GM18505 (cell line): ENCODE measurements around the gene PCIF1.

Experiments
- ATAC-seq: cut with Tn5 transposase; IDR thresholded peaks from one replicate; pipeline ENCODE4 v1.9.1; 2021; ENCODE audit not compliant: unreplicated experiment
- POLR2A ChIP-seq: IDR thresholded peaks from 4 replicates; pipeline ENCODE4 v1.6.1; 2011; ENCODE audit warnings: borderline replicate concordance; ENCODE audit not compliant: insufficient read depth, insufficient read length; ENCODE audit errors: extremely low read depth

PCIF1 gene

DNA sequence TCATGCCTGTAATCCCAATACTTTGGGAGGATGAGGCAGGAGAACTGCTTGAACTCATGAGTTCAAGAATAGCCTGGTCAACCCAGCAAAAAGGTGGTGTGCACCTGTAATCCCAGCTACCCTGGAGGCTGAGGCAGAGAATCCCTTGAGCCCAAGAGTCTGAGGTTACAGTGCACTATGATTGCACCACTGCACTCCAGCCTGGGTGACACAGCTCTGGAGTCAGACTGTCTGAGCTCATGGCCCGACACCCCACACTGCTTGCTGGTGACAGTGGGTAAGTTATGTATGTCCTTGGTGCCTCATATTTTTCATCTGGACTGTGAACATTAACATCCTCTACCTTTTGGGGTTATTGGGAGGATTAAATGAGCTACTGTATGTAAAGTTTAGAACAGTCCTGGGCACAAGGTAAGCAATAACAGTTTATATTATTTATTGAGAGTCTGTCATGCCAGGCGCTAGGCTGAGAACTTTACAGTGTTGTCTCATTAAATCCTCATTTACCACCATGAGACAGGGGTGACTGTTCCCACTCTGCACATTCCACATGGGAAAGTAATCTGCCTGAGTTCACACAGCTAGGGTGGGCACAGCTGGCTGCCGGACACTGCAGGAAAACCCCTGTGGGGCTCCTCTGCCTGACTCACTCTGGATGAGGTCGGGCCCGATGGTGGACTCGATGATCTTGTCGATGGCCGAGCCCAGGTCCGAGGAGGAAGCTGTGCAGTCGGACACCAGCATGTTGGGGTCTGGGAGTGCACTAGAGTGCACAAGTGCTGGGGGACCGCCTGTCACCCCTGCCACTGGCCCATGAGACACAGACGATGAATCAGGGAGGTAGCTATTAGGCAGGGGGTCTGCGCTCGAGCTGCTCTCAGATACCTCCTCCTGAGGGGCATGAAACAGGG, 34.6 kb downstream of the PCIF1 start:
- no peak for ATAC-seq
- no peak for TF ChIP-seq POLR2A

DNA sequence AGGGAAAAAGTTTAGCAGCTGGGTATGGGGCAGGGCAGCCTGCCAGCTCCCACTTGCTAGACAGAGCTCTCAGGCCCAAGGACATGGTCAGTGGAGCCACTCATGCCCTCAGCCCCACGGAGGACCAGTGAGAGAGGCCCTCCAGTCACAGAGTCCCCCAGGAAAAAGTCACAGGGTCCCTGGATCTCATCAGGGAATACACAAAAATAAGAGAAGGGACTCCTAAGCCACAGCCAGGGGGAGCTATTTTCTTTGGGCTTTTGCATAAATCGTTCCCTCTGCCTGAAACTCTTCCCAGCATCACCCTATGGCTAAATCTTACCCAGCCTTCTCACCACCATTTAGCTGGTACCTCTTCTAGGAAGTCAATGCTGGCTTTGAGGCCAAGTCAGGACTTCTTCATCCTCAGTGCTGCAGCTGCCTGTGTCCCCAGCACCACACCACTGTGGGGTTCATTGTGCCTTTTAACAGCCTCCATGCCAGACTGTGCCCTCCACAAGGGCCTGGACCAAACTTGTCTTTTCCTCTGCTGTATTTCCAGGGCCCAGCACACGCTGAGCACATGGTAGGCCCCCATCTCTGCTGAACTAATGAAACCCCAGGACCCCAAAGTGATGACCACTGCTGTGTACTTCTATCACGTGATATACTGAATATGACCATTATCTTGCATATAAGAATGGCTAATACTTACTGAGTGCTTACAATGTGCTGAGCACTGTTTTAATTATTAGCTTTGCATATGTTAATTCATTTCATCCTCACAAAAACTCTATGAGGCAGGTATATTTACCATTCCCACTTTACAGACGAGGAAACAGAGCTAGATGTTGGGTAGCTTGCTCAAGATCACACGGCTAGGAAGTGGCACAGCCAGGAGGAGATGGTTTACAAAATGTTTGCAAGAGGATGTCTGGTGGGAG, 35.5 kb downstream of the PCIF1 start:
- ATAC-seq, result no peak
- no peak for TF ChIP-seq POLR2A

DNA sequence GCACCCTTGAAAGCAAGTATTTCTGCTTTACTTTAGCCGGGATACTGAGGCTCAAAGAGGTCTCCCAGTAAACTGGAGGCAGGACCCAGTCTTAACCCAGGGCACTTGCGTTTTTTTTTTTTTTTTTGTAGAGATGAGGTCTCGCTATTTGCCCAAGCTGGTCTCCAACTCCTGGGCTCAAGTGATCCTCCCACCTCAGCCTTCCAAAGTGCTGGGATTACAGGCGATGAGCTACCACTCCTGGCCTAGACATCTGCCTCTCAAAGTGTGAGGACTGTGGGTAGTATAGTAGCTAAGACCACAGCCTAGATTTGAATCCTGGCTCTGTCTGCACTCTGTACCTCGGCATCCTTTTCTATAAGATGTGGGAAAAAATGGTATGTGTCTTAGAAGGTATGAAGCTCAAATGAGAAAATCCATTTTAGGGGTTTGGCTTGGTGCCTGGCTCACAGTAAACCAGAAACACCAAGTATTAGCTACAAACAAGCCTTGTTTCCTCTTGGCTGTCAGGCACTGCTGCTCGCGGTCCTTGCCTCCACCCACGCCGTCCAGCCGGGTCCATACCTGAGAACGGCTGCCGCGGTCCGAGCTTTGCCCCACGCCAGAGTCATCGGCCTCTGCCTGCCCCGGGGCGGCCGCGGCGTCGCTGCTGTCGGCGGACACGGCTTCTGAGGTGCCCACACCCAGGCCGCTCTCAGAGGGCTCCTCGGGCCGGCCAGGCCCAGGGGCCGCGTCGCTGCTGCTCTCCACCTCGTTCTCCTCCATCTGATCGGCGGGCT, 36.4 kb downstream of the PCIF1 start:
- TF ChIP-seq POLR2A, result no peak
- peak; percentile 5 for ATAC-seq

DNA sequence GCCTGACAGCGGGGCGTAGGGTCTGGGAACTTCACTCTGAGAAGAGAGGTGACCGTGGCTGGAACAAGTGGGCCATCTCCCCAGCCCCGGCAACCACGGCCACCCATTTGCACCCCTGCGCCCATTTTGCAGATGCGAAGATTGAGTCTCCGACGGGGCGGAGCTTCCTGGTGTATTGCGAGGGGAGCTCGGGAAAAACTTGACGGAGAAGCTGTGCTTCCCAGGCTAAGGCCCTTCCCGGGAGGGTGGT, 36.9 kb downstream of the PCIF1 start:
- TF ChIP-seq POLR2A, result peak; percentile 68

DNA sequence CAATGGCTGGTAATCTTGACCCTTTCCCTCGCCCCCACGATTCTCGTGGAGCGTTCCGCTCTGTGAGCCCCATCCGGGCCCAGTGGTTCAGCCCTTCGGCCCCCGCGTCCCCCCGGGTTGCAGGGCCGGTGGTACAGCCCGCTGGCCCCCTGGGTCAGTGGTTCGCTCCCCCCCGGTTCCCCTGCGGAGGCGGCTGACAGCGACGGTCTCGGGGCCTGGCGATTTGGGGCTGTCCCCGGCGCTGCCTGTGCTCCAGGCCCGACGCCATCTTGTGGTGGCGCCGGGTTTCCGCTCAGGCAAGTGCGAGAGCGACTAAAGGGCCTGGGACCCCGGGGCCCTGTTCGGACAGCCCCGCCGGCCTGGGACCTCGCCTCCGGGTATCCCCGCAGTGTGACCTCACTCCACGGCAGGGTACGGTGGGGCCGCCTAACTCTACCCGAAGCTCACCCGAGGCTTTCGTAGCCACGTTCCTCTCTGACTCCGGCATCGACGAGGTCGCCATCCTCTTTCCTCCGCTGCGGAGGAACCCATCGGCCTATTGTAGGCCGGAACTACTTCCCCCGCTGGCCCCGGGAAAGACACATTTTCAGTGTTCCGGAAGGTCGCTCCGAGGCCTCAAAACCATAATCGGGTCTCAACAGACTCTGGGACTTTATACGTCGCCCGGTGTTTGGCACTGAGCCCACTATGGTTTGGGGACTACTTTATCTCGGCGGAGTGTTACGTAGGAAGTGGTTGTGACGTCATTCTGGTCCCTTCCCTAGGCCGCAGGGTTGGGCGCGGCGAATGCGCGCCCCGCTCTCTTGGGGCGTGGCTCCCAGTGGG, 37.4 kb downstream of the PCIF1 start, which contains the start of gene ZNF335:
Gene ZNF335 (minus strand): TSS at position 529 of the 825 bp plus-strand sequence. CDS start 793 bp downstream, outside the sequence.
- TF ChIP-seq POLR2A, result peak; percentile 67

More for the DNA sequence above, 36.9 kb downstream of the PCIF1 start:
- ATAC-seq, result peak; percentile 22

DNA sequence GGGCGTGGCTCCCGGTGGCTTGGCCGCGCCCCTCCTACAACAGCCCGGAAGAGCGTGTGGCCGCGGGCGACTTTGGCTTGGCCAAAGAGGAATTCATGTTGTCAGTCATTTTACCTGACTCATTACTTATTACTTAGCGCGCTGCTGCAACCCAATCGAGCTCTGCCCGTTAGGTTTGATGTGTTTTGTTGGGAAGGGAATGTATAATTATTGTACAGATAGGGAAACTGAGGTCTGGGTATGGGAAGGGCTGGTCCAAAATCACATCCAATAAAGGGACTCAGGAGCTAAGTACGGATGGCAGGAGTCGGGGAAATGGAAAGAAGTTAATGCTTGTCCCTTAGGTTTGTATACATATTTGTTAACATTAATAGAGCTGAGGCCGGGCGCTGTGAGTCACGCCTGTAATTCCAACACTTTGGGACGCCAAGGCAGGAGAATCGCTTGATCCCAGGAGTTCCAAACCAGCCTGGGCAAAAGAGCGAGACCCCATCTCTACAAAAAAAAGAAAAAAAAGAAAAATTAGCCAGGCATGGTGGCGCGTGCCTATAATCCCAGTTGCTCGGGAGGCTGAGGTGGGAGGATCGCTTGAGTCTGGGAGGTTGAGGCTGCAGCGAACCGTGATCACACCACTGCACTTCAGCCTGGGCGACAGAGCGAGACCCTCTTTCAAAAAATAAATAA, 38.2 kb downstream of the PCIF1 start:
- ATAC-seq, result no peak
- peak; percentile 81 for TF ChIP-seq POLR2A

More for the DNA sequence above, 37.4 kb downstream of the PCIF1 start, which contains the start of gene ZNF335:
- peak; percentile 74 for ATAC-seq

DNA sequence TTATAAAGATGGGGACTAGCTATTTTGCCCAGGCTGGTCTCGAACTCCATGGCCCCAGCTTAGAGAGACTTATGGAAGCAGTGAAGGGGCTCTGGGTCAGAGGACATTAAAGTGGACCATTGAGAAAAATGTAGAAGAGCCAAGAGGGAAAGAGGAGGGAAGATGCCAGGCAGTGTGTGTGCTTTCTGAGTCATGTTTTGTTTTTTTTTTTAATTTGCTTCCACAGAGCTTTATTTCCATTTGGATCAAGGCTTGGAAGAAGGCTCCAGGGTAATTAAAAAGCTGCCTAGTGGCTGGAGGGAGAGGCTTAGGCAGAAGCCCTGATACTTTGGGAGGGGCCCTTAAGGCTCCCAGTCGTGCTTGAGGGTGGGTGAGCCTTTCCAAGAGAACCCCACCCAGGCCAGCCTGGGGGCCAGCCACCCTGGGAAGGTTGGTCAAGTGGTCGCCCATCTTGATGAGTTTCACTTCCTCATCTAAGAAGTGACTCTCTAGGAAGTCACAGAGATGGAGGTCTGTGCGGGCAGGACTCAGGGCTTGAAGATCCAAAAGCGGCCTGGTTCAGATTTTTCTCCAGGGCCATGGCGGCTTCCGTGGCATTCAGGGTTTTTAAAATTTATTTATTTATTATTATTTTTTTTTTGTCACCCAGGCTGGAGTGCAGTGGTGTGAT, 40.5 kb downstream of the PCIF1 start:
- ATAC-seq, result no peak
- no peak for TF ChIP-seq POLR2A

DNA sequence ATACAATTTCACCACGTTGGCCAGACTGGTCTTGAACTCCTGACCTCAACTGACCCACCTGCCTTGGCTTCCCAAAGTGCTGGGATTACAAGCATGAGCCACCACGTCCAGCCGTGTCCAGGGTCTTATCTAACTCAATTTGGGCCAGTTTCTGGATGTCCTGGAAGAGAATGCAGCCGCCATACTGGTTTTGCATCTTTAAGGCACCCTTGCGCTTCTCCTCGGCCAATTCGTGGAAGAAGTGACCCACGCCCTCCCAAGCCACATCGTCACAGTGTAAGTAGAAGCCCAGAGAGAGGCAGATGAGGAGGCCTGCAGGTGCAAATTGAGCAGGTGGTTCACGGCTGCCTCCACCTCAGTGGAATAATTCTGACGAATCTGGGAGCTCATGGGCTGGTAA, 41.2 kb downstream of the PCIF1 start:
- TF ChIP-seq POLR2A, result no peak
- ATAC-seq, result no peak

DNA sequence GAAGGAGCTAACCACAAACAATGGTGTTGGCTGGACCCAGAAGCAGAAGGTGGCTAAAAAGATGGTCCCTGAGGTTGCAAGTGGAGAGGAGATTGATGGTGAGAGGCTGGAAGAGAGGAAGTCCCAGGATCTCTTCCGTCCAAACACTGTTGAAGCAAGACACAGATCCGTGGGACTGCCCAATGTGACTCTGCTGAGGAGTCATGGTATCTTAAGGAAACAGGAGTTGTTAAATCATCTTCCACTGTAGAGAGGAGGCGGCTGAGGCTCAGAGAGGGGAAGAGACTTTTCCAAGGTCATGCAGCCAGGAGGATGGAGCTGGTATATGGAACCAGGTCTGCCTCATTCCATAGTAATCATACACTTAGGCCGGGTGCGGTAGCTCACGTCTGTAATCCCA, 41.6 kb downstream of the PCIF1 start:
- no peak for TF ChIP-seq POLR2A
- no peak for ATAC-seq

DNA sequence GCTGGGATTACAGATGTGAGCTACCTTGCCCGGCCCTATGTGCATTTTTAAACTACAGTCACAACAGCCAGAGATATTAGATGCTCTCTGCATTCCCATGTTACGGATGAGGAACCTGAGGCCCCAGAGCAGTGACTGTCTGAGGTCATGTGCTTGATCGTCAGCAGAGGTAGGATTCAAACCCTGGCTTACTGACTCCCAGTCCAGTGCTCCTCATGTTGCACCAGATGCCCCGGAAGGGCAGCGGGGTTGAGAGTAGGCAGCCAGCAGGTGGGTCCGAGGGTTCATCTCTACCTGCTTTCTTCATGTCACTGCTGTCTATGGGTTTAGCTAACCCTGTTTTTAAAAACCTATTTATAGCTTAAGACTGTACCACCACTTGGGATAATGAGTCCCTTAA, 46.8 kb downstream of the PCIF1 start:
- no peak for ATAC-seq
- no peak for TF ChIP-seq POLR2A

DNA sequence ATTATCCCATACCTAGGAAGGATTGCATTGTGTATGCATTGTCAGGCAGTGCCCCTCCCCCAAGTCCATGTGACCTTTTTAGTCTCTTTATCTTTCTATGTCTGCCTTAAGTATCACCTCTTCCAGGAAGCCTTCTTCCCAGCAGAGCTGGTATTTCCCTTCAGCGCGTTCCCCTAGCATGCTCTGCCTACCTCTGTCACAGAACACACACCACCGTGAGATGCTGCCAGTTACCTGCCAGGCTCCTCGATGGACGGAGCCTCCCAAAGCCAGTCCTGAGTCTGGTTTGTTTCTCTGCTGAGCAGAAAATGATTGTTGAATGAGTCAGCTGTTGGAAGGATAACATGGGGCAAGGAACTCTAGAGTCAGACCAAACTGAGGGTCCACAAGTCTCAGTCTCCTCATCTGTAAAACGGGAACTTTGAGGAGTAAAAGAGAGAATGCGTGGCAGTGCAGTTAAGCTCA, 48.8 kb downstream of the PCIF1 start:
- TF ChIP-seq POLR2A, result no peak
- ATAC-seq, result no peak

DNA sequence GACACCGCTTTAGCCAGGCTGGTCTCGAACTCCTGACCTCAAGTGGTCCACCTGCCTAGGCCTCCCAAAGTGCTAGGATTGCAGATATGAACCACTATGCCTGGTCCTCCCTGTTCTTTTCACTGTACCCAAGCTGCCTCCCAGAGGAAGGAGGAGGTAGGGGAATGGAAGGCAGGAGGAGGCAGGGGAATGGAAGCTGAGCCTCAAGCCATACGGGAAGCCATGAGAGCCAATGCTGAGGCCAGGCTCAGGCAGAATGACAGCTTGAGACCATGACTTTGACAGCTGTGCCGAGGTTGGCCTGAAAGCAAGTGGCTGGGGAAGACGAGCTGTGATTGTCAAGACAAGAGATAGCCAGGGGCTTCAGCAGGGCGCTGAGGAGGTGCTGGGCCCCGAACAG, 51.1 kb downstream of the PCIF1 start:
- ATAC-seq, result no peak

More for the DNA sequence above, 51.1 kb downstream of the PCIF1 start:
- no peak for TF ChIP-seq POLR2A
